ENCODE results near the gene MUC4.

GRCh38 chr3:195829897-195830254, 18.1 kb upstream of the MUC4 start:
- TF ChIP-seq ZNF70 (CRISPR knock-in tag; IDR thresholded peaks at IDR 0.05) (no peak), SNAI2 (CRISPR knock-in tag; IDR thresholded peaks at IDR 0.05) (no peak), BACH2 (CRISPR knock-in tag; IDR thresholded peaks at IDR 0.05; ENCODE audit: borderline replicate concordance) (no peak), TSHZ2 (CRISPR knock-in tag; IDR thresholded peaks at IDR 0.05) (no peak), ESRRG (CRISPR knock-in tag; IDR thresholded peaks at IDR 0.05) (no peak), PATZ1 (CRISPR knock-in tag; IDR thresholded peaks at IDR 0.05; ENCODE audit: borderline replicate concordance) (no peak), ISL1 (CRISPR knock-in tag; IDR thresholded peaks at IDR 0.05) (no peak), ZFP3 (CRISPR knock-in tag; IDR thresholded peaks at IDR 0.05) (no peak), ZFP30 (CRISPR knock-in tag; IDR thresholded peaks at IDR 0.05) (no peak), CSRNP3 (CRISPR knock-in tag; IDR thresholded peaks at IDR 0.05) (no peak), CSDC2 (CRISPR knock-in tag; IDR thresholded peaks at IDR 0.05) (no peak), GLIS3 (CRISPR knock-in tag; IDR thresholded peaks at IDR 0.05) (no peak)
